UCSD-AML1 (cell line): ENCODE data around the gene ZC3HAV1L.
"Not testable (repeated sequence)": the region's sequence is repeated elsewhere in the genome, so short reads cannot be mapped to it uniquely, and the experiment has no call there.

ENCODE experiments used
- DNase-seq: peaks from one replicate; lab custom pipeline; 2025; ENCODE audit not compliant: unreplicated experiment; lab: John Stamatoyannopoulos, UW

The ZC3HAV1L gene

GRCh38 chr7:139018910-139019309, 16.9 kb downstream of the ZC3HAV1L start:
- DNase-seq: no peak

DNA sequence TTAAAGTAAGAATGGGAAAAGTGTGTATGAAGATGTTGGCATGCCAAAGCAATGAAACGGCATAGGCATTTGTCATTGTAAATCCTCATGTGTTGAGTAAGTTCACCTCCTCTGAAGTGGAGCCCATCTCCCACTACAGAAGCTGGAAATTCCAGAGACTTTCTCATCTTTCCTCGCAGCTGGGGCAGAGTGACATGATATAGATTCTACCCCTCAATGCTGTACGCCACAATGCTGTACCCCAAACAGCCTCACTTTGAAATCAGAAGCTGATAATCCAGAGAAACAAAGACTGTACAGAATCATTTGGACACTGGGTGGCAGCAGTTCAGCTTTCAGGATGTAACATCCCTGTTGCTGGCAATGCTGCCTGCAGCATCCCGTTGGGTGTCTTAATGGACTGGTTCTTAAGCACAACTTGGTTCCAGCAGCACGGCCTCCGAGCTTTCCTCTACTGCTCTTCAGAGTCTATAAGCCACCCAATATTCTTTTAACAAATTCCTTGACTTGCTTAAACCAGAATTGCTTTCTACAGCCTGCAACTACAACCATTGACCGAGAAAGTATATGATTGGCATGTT, 18.8 kb downstream of the ZC3HAV1L start:
- peak; percentile 19 for DNase-seq

GRCh38 chr7:139011373-139011772, 24.5 kb downstream of the ZC3HAV1L start:
- no peak for DNase-seq

DNA sequence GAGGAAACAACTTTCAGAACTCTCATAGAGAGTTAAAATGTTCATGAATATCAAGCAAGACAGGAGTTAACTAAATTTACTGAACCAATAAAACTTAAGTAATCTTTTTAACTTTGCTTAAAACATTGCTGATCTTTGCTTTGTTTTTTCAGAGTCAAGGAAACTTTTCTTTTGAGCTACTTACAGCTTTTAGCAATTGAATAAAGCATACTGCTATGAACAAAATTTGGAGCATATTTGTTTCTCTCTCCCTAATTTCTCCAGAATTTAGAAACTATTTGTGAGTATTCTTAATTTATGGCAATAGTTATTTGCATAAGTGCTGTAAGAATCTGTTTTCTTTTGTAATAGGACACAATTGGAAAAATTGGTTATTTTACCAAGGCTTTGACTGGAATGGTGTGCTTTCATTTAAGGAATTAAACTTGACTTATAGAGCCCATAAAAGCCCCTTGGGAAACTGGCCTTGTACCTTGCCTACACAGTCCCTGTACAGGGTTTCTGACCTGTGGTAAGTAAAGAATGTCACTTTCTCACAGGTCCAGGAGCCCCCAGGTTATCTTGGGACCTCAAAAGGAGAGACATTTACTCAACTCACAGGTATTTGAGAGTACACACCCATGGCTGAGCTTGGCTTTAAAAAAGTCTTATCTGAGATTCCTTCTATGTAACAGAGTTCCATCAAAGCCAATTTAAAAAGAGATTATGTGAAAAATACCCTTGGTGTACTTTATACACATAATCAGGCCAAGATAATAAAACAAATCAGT, 31.3 kb downstream of the ZC3HAV1L start:
- DNase-seq: no peak

- no peak for DNase-seq
Observed at GRCh38 chr7:138999414-138999813, 36.4 kb downstream of the ZC3HAV1L start.

GRCh38 chr7:138992052-138992531, 43.8 kb downstream of the ZC3HAV1L start:
- no peak for DNase-seq

DNA sequence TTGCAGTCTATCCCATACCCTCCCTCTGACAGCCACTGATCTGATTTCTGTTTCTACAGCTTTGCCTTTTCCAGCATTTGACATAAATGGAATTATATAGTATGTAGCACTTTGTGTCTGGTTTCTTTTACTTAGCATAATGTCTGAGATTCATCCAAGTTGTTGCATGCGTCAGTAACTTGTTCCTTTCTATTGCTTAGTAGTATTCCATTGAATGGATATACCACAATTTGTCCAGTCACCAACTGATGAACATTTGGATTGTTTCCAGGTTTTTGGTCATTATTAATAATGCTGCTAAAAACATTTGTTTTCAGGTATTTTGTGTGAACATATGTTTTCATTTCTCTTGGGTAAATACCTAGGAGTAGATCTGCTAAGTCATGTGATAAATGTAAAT, 48.2 kb downstream of the ZC3HAV1L start:
- no peak for DNase-seq

DNA sequence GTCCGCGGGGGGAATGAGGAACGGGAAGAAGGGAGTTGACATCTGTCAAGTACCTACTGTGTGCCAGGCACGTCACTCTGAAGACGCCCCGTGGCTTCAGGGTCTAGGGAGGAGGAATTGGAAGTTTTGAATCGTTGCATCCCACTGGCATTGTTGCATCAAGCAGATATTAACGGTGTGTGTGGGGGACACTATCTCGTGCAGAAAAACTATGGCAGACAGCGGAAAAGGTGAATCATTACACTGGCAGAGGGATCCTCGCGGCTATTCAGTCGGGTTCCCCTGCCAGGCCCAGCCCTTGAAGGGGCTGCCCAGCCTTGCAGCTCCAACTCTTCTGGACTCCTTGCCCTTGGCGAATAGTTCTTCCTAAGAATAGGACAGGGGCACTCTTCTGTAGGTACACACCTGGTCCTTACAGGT, 53.6 kb downstream of the ZC3HAV1L start:
- no peak for DNase-seq

DNA sequence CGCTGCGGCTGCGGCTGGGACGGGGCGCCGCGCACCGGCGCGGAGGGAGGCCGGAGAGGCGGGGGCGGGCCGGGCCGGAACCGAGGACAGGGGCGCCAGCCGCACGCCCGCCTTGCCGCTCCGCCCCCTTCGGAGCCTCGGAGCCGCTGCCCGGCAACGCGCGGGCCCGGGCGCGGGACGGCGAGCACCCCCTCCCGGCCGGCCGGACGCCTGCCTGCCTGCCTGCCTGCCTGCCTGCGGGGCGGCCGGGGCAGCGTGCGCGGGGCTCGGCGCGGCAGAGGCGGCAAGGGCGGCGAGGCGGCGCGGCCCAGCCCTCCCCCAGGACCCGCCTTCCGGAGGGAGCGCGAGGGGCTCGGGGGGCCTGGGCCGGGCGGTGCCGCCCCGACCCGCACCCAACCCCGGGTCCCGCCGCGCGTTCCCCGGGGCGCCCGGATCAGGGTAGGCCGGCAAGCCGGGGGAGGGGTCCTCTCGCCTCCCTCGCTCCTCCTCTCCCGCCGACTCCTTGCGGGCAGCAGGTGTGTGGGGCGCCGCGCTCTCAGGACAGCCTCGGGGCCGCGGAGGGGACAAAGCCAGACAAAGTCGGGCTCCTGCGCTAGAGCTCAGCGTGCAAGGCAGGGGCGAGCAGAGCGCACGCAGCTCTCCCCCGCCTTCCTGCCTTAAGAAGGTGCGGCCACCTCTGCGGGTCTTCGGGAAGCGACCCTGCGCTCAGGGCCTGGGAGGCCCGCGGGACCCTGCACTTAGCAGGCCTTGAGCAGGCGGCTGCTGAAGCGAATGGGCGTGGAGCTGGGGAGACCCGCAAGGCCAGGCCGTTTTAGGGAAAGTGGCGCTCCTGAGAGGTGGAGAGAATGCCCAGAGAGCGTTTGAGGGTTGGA, 54.3 kb downstream of the ZC3HAV1L start, which contains the start of gene KIAA1549:
TSS of gene KIAA1549 (minus strand) at position 58 of the 872 bp plus-strand sequence. CDS start 120 bp downstream, outside the sequence.
- peak; percentile 64 for DNase-seq

DNA sequence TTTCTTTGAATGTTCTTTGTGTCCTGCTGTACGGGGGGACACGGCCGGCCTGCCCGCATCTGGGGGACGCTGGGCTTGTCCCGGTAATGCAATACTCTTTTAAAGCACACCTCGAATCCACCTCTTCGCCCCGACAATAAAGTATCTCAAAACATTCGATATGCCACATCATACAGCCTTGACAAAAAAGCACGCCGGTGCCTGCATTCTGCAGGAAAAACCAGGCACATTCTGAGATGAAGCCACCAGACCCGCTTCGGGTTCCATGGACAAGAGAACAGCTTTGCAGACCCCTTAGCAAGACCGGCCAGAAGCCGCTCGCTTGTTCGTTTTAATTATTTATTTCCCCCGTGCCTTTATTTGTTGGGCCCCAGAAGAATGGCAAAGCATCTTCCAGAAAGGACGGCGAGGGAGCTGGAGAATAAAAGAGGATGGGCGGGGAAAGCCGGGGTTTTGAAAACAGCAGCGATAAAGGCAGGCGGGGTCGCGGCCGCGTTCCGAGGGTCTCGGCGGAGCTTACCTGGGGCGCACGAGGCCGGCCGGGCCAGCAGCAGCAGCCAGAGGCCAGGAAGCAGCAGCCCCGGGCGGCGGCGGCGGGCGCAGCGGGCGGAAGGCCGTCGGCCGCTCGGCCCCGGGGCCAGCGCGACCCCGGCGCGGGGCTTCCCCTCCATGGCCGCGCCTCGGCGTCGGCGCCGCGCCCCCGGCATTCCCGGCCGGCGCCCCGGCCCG, 55.1 kb downstream of the ZC3HAV1L start:
- DNase-seq: peak; percentile 38

- no peak for DNase-seq
Observed at GRCh38 chr7:138979988-138980562, 55.8 kb downstream of the ZC3HAV1L start.

DNA sequence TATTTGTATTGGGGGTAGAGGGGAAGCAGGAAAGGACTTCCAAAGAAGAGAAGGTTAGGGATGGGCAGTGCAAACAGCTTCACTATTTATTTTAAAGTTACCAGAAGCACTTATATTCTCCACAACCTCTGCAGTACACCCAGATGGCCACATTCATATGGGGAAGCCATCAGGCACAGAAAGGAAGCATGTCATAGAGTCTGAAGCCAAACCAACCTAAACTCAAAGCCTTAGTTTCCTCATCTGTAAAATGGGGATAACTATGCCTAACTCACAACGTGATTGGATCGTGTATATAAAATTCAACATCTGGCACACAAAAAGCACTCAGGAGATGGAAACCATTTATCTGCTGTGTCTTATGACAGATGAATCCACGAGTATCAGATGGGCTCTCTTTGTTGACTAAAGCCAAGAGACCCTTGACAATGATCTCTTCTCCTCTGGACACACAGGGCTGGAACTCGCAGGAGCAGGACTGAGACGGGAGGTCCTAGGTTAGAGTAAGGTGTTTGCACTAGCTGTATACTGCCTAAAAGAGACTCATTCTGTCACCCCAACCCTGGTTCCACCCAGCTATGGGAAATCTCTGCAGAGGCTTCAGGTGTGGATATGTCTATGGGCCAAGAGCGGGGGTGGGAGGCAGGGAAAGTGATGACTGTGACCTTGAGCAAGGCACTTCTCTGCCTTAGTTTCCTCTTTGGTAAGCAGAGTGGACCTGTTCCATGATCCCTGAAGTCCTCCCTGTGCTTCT, 56.4 kb downstream of the ZC3HAV1L start:
- DNase-seq: no peak

DNA sequence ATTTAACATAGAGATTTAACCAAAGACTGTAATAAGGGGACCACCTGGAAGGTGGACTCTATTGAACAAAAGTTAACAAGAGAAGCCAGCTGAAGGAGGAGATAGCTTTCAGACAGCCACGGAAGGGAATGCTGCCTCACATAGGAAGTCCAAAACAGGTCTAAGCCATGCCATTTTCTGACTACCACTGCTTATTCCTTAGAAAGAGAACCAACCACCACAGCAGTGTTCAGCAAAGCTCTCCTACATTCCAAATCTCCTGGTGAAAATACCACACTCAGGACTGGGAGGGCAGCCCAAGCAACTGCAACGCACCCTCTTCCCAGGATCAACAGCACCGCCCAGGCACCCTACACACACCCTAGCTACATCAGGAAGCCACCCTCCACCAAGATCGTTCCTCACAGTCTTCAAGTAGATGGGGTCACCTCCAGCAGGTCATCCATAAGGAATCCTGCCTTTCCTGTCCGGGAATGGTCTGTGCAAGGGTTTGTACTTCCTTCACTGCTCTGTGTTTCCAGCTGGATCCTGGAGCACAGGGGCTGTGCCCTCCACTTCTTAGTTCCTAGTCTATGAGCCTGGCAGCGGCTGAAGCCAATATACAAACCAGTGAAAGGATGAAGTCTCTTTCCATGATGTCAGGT, 57.2 kb downstream of the ZC3HAV1L start:
- DNase-seq: no peak

GRCh38 chr7:138976161-138976560, 59.7 kb downstream of the ZC3HAV1L start:
- DNase-seq: not testable (repeated sequence)
